Measurements from ENCODE around the gene SYMPK.

DNA sequence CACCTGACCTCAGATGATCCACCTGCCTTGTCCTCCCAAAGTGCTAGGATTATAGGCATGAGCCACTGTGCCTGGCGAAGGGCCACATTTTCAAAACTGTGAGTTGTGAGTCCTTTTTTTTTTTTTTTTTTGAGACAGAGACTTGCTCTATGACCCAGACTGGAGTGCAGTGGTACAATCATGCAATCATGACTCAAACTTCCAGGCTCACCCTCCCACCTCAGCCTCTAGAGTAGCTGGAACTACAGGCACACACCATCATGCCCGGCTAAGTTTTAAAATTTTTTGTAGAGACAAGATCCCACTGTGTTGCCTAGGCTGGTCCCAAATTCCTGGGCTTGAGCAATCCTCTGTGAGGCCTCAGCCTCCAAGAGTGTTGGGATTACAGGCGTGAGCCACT, 43.3 kb upstream of the SYMPK start:
- no peak for TF ChIP-seq EZH2 (IDR thresholded peaks at IDR 0.05)
- TF ChIP-seq POLR2AphosphoS5 (IDR thresholded peaks at IDR 0.05; ENCODE audit: borderline replicate concordance, low read depth, low read length): no peak

Data from SK-N-MC (cell line).